Chondrocyte (in vitro differentiated cells): ENCODE results near the gene WNT1. TPM values are rescaled to one million over a fixed set of nuclear protein-coding genes. Genes with fewer than 3 reads are reported as not detected.

Experiments used
- DNase-seq: peaks from one replicate; pipeline ENCODE4 v3.0.0; 2021; ENCODE audit warnings: mixed read lengths, low spot score
- H3K27ac Mint-ChIP-seq: one replicate; pipeline ENCODE4 v1.8.0; 2021; ENCODE audit warnings: mild to moderate bottlenecking, moderate library complexity, mixed read lengths; ENCODE audit not compliant: unreplicated experiment
- H3K27me3 Mint-ChIP-seq: 2 replicates; pipeline ENCODE4 v1.8.0; 2021; ENCODE audit warnings: low read depth, mixed read lengths
- H3K36me3 Mint-ChIP-seq: 2 replicates; pipeline ENCODE4 v1.8.0; 2021; ENCODE audit warnings: low read depth, mixed read lengths
- H3K4me1 Mint-ChIP-seq: 2 replicates; pipeline ENCODE4 v1.8.0; 2021; ENCODE audit warnings: low read depth, mild to moderate bottlenecking, mixed read lengths
- H3K4me3 Mint-ChIP-seq: one replicate; pipeline ENCODE4 v1.8.0; 2021; ENCODE audit warnings: mild to moderate bottlenecking, moderate library complexity, mixed read lengths; ENCODE audit not compliant: unreplicated experiment
- H3K9me3 Mint-ChIP-seq: 2 replicates; pipeline ENCODE4 v1.8.0; 2021; ENCODE audit warnings: low read depth, mixed read lengths
- CTCF ChIP-seq: fragments of 200-600 bp; sonication (generic); IDR thresholded peaks from 2 replicates; pipeline ENCODE4 v1.5.0; 2021; ENCODE audit warnings: antibody characterized with exemption, mild to moderate bottlenecking, moderate library complexity
- total RNA-seq: library from RNA; stranded (reverse); gene quantifications from 3 replicates; pipeline ENCODE4 v1.2.1, GENCODE V29; 2021

WNT1 gene
- total RNA-seq, 1 donor from 2014 or later, result not detected

- TF ChIP-seq CTCF, result no peak
- Mint-ChIP-seq H3K4me3 (no peak overlapping the region), H3K27me3 (peaks cover 9% of the 10 kb centered on the region), H3K9me3 (no peaks in the 10 kb centered on the region), H3K4me1 (peaks cover 14% of the 10 kb centered on the region), H3K36me3 (no peaks in the 10 kb centered on the region), H3K27ac (no peak overlapping the region)
- DNase-seq, result no peak
Observed at GRCh38 chr12:48994224-48995085, 16.3 kb downstream of the WNT1 start.

GRCh38 chr12:48995086-48995879 is 17.2 kb downstream of the WNT1 start:
- H3K9me3 Mint-ChIP-seq, result no peaks in the 10 kb centered on the region
- TF ChIP-seq CTCF, result peak; percentile 86
- DNase-seq, result peak; percentile 96
- H3K27ac Mint-ChIP-seq, result no peak overlapping the region
- H3K27me3 Mint-ChIP-seq, result peaks cover 6% of the 10 kb centered on the region
- H3K4me1 Mint-ChIP-seq, result peaks cover 23% of the 10 kb centered on the region
- no peaks in the 10 kb centered on the region for H3K36me3 Mint-ChIP-seq
- peak overlapping the region; percentile 57 for H3K4me3 Mint-ChIP-seq

GRCh38 chr12:48996794-48997718 is 18.9 kb downstream of the WNT1 start:
- TF ChIP-seq CTCF, result peak; percentile 87
- Mint-ChIP-seq H3K27me3 (peaks cover 6% of the 10 kb centered on the region), H3K4me3 (no peak overlapping the region), H3K4me1 (peaks cover 29% of the 10 kb centered on the region), H3K9me3 (no peaks in the 10 kb centered on the region), H3K36me3 (peaks cover 6% of the 10 kb centered on the region), H3K27ac (no peak overlapping the region)
- DNase-seq, result peak; percentile 94

- no peak for TF ChIP-seq CTCF
- H3K27ac Mint-ChIP-seq, result no peak overlapping the region
- no peak for DNase-seq
- peak overlapping the region; percentile 6 for H3K4me3 Mint-ChIP-seq
- H3K9me3 Mint-ChIP-seq, result no peaks in the 10 kb centered on the region
- H3K27me3 Mint-ChIP-seq, result peaks cover 6% of the 10 kb centered on the region
- H3K36me3 Mint-ChIP-seq, result peaks cover 11% of the 10 kb centered on the region
- H3K4me1 Mint-ChIP-seq, result peaks cover 29% of the 10 kb centered on the region
Observed at GRCh38 chr12:48997719-48998496, 19.8 kb downstream of the WNT1 start.
